HG03432 (cell line): Measurements from ENCODE around the gene DUSP18.
"Not testable (repeated sequence)": the region's sequence is repeated elsewhere in the genome, so short reads cannot be mapped to it uniquely, and the experiment has no call there.

ENCODE experiments used
- ATAC-seq: cut with Tn5 transposase; IDR thresholded peaks from one replicate; pipeline ENCODE4 v1.9.1; 2021; ENCODE audit warnings: mild to moderate bottlenecking, moderate library complexity; ENCODE audit not compliant: unreplicated experiment

The DUSP18 gene

GRCh38 chr22:30667494-30668385, at the start of gene DUSP18:
Gene DUSP18, minus strand, starts transcription at chr22:30667875. Its CDS starts 3,872 bp downstream, at chr22:30664003.
- ATAC-seq: peak; percentile 85

- no peak for ATAC-seq
Observed at GRCh38 chr22:30714062-30714461, 46.4 kb upstream of the DUSP18 start.

GRCh38 chr22:30712094-30712493, 44.4 kb upstream of the DUSP18 start:
- ATAC-seq: no peak

DNA sequence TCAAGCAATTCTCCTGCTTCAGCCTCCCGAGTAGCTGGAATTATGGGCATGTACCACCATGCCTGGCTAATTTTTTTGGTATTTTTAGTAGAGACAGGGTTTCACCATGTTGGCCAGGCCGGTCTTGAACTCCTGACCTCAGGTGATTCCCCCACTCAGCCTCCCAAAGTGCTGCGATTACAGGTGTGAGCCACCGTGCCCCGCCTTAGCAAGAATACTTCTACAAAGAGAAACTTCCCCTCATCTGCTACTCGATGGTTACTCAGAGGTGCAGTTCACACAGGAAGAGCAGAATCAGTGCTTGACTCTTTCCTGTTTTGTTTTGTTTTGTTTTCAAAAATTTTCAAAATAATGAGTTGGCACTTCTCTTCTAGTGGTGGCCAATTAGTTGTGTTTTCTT, 42.3 kb upstream of the DUSP18 start:
- ATAC-seq: not testable (repeated sequence)

- ATAC-seq: no peak
Observed at GRCh38 chr22:30705710-30706651, 38.3 kb upstream of the DUSP18 start.

DNA sequence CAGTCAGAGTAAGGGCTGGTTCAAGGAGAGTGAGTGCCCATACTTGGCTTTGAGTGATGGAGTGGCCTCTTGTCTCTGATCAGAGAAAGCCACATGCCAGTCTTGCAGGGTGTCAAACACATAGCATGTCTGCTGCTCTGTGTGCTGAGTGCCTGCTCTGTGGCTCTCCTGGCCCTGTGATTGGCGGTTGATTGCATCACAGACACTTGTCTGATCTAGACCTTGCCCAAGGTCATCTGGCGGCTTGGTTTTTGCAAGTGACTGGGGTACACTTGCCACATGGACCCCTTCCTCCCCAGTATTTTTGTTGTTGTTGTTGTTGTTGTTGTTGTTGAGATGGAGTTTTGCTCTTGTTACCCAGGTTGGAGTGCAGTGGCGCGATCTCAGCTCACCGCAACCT, 37.3 kb upstream of the DUSP18 start:
- no peak for ATAC-seq

GRCh38 chr22:30702856-30703255, 35.2 kb upstream of the DUSP18 start:
- ATAC-seq: no peak

- no peak for ATAC-seq
Observed at GRCh38 chr22:30701872-30702271, 34.2 kb upstream of the DUSP18 start.

DNA sequence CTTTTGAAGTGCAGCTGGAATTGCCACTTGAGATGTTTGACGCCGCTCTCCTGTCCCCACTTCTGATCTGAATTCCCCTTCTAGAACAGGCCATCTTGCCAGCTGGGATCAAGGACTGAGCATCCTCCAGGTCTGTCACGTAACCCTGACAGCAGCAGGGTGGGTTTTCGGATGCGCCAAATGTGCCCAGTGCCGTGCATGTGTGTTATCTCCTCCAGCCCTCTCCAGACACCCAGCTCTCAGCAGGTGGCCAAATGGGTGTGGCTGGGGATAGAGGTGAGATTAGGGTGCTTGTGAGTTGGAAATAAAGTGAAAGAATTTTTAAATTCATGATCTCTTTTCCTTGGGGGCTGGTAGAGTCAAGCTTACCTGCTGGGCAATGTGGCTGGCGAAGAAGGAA, 30.3 kb upstream of the DUSP18 start:
- no peak for ATAC-seq

- no peak for ATAC-seq
Observed at GRCh38 chr22:30695871-30696655, 28.4 kb upstream of the DUSP18 start.

DNA sequence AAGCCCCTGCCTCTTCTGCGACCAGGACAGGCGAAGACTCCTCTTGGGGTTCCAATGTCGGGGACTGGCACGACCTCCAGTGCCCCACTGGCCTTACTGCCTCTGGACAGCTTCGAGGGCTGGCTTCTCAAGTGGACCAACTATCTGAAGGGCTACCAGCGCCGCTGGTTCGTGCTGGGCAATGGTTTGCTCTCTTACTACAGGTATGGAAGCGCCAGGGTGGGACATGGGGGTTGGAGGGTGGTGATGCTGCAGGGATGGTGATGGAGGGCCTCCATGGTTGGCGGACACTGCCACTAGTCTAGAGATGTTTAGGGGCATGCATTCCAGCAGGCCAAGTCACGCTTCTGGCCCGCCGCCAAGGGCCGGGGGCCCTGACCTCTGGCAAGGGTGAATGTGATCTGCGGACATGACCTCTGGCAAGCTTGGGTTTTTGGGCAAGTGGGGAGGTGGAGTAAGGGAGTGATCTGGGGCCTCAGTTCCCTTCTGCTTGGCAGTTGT, 27.7 kb upstream of the DUSP18 start:
- ATAC-seq: no peak

DNA sequence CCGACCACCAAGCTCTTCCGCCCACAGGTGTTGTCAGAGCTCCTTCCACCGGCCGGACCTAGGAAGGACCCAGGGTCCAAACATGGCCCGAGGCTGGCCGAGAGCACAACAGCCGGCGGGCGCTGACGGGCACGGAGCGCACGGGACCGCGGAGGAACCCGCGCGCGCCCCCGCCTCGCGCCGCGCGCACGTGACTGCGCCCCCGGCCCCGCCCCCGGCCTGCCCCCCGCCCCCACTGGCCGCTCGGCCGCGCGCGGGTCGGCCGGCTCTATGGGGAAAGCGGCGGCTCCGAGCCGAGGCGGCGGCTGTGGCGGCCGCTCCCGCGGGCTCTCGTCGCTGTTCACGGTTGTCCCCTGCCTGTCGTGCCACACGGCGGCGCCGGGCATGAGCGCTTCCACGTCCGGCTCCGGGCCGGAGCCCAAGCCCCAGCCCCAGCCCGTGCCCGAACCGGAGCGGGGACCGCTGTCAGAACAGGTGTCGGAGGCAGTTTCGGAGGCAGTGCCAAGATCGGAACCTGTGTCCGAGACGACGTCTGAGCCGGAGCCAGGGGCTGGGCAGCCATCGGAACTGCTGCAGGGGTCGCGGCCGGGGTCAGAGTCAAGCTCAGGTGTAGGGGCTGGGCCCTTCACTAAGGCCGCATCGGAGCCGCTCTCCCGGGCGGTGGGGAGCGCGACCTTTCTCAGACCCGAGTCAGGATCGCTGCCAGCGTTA, 27.1 kb upstream of the DUSP18 start, which contains the start of gene OSBP2:
TSS of gene OSBP2 (plus strand) at position 235 of the 711 bp plus-strand sequence. CDS start at position 271, 36 bp downstream.
- no peak for ATAC-seq

GRCh38 chr22:30694171-30694639, 26.5 kb upstream of the DUSP18 start:
- no peak for ATAC-seq

GRCh38 chr22:30691204-30691603, 23.5 kb upstream of the DUSP18 start:
- ATAC-seq: no peak

- ATAC-seq: no peak
Observed at GRCh38 chr22:30689622-30690021, 21.9 kb upstream of the DUSP18 start.

- ATAC-seq: no peak
Observed at GRCh38 chr22:30687358-30687757, 19.7 kb upstream of the DUSP18 start.

- ATAC-seq: no peak
Observed at GRCh38 chr22:30685178-30685577, 17.5 kb upstream of the DUSP18 start.

DNA sequence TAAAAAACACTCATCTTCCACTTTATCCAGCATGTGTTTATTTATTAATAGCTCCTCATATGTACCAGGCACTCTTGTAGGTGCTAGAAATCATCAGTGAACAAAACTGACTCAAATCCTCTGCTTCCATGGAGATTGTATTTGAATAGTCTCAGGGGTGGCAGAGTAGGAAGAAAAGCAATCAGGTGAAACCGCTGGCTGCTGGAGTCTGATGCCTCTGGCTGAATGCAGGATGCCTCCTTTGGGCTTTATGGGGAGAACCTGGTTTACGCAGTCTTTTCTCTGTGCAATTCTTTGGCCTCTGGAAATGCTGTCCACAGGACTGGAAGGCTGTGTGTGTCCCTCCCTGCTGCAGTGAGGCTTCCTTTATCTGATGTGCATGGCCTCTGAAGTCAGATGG, 14.2 kb upstream of the DUSP18 start:
- no peak for ATAC-seq

- no peak for ATAC-seq
Observed at GRCh38 chr22:30680991-30681770, 13.5 kb upstream of the DUSP18 start.
